ENCODE data around the gene CCL4. TPM values are rescaled to one million over a fixed set of nuclear protein-coding genes. Genes with fewer than 3 reads are reported as not detected.
"Not testable (repeated sequence)": the region's sequence is repeated elsewhere in the genome, so short reads cannot be mapped to it uniquely, and the experiment has no call there.

The CCL4 gene
- total and polyA plus RNA-seq, 2 donors (not counting 1 experiment from before 2014, with no cell fraction given) = not detected

- Histone ChIP-seq H3K36me3 (ENCODE audit: control insufficient read depth, insufficient read depth, low read length) (no peaks in the 10 kb centered on the region), H4K20me1 (ENCODE audit: control insufficient read depth, extremely low read depth, insufficient read depth, low read length) (no peaks in the 10 kb centered on the region), H3K79me2 (ENCODE audit: control insufficient read depth, insufficient read depth, low read length) (no peaks in the 10 kb centered on the region), H2AFZ (ENCODE audit: low read length) (no peak overlapping the region), H3K4me1 (ENCODE audit: control insufficient read depth, extremely low read depth, insufficient read depth, low read length) (no peaks in the 10 kb centered on the region), H3K27me3 (ENCODE audit: control insufficient read depth, insufficient read depth, low read length) (no peaks in the 10 kb centered on the region), H3K9ac (ENCODE audit: insufficient read depth, low read length) (no peak overlapping the region), H3K4me2 (ENCODE audit: extremely low read depth, insufficient read depth, low read length) (no peak overlapping the region), H3K27ac (ENCODE audit: insufficient read depth, low read length) (no peak overlapping the region), H3K9me3 (ENCODE audit: control insufficient read depth, insufficient read depth, low read depth, low read length) (no peaks in the 10 kb centered on the region), H3K4me3 (replicated peaks in 1 of 4; ENCODE audit: control extremely low read depth in 1 of 4, insufficient read depth in 1 of 4, low read depth in 3 of 4, low read length in 4 of 4) (no peak overlapping the region)
- no peak for DNase-seq (ENCODE audit: low read depth in 2 of 2)
- no peak for TF ChIP-seq CTCF (conservative IDR thresholded peaks at IDR 0.05 in 1 of 2, IDR thresholded peaks at IDR 0.05 in 1 of 2; ENCODE audit: low read depth in 1 of 2, low read length in 2 of 2)
- no peak for TF ChIP-seq EZH2 (IDR thresholded peaks at IDR 0.05; ENCODE audit: low read length, missing control alignments)
Observed at GRCh38 chr17:36092230-36092629, 11.4 kb upstream of the CCL4 start.

GRCh38 chr17:36092715-36093114 lies 10.9 kb upstream of the CCL4 start:
- H3K4me1 ChIP-seq (ENCODE audit: control insufficient read depth, extremely low read depth, insufficient read depth, low read length); H3K36me3 ChIP-seq (ENCODE audit: control insufficient read depth, insufficient read depth, low read length); H3K4me3 ChIP-seq (replicated peaks in 1 of 4; ENCODE audit: control extremely low read depth in 1 of 4, insufficient read depth in 1 of 4, low read depth in 3 of 4, low read length in 4 of 4); H2AFZ ChIP-seq (ENCODE audit: low read length); H3K27me3 ChIP-seq (ENCODE audit: control insufficient read depth, insufficient read depth, low read length); H4K20me1 ChIP-seq (ENCODE audit: control insufficient read depth, extremely low read depth, insufficient read depth, low read length); H3K27ac ChIP-seq (ENCODE audit: insufficient read depth, low read length); H3K9me3 ChIP-seq (ENCODE audit: control insufficient read depth, insufficient read depth, low read depth, low read length); DNase-seq (ENCODE audit: low read depth in 2 of 2); H3K79me2 ChIP-seq (ENCODE audit: control insufficient read depth, insufficient read depth, low read length); H3K9ac ChIP-seq (ENCODE audit: insufficient read depth, low read length); H3K4me2 ChIP-seq (ENCODE audit: extremely low read depth, insufficient read depth, low read length): not testable (repeated sequence)

- Histone ChIP-seq H3K9ac (ENCODE audit: insufficient read depth, low read length) (no peak overlapping the region), H3K79me2 (ENCODE audit: control insufficient read depth, insufficient read depth, low read length) (no peaks in the 10 kb centered on the region), H3K4me3 (replicated peaks in 1 of 4; ENCODE audit: control extremely low read depth in 1 of 4, insufficient read depth in 1 of 4, low read depth in 3 of 4, low read length in 4 of 4) (no peak overlapping the region), H3K4me2 (ENCODE audit: extremely low read depth, insufficient read depth, low read length) (no peak overlapping the region), H2AFZ (ENCODE audit: low read length) (no peak overlapping the region), H3K27me3 (ENCODE audit: control insufficient read depth, insufficient read depth, low read length) (no peaks in the 10 kb centered on the region), H3K36me3 (ENCODE audit: control insufficient read depth, insufficient read depth, low read length) (no peaks in the 10 kb centered on the region), H3K9me3 (ENCODE audit: control insufficient read depth, insufficient read depth, low read depth, low read length) (no peaks in the 10 kb centered on the region), H3K27ac (ENCODE audit: insufficient read depth, low read length) (no peak overlapping the region), H4K20me1 (ENCODE audit: control insufficient read depth, extremely low read depth, insufficient read depth, low read length) (no peaks in the 10 kb centered on the region), H3K4me1 (ENCODE audit: control insufficient read depth, extremely low read depth, insufficient read depth, low read length) (no peaks in the 10 kb centered on the region)
- no peak for TF ChIP-seq EZH2 (IDR thresholded peaks at IDR 0.05; ENCODE audit: low read length, missing control alignments)
- no peak for TF ChIP-seq CTCF (conservative IDR thresholded peaks at IDR 0.05 in 1 of 2, IDR thresholded peaks at IDR 0.05 in 1 of 2; ENCODE audit: low read depth in 1 of 2, low read length in 2 of 2)
- no peak for DNase-seq (ENCODE audit: low read depth in 2 of 2)
Observed at GRCh38 chr17:36094232-36094631, 9.4 kb upstream of the CCL4 start.

Measured in fibroblast of lung (primary cell).